Stimulated activated naive CD4-positive, alpha-beta T cell treated with Interleukin-2 at 50 U/mL for 16 hours (primary cell): ENCODE measurements around the gene VTCN1.

Experiments used
- DNase-seq: peaks from one replicate; lab custom pipeline; 2025; lab: John Stamatoyannopoulos, UW

The VTCN1 gene

GRCh38 chr1:117208580-117208979 lies 2.1 kb downstream of the VTCN1 start:
- no peak for DNase-seq

- DNase-seq: no peak
Observed at GRCh38 chr1:117205368-117205767, 5.4 kb downstream of the VTCN1 start.

- no peak for DNase-seq
Observed at GRCh38 chr1:117201808-117202207, 8.9 kb downstream of the VTCN1 start.

GRCh38 chr1:117198097-117198496 lies 12.6 kb downstream of the VTCN1 start:
- DNase-seq: no peak

GRCh38 chr1:117189726-117190125 lies 21.0 kb downstream of the VTCN1 start:
- DNase-seq: no peak

- no peak for DNase-seq
Observed at GRCh38 chr1:117188816-117189437, 21.8 kb downstream of the VTCN1 start.

- DNase-seq: no peak
Observed at GRCh38 chr1:117188170-117188815, 22.4 kb downstream of the VTCN1 start.

- no peak for DNase-seq
Observed at GRCh38 chr1:117183112-117183511, 27.6 kb downstream of the VTCN1 start.

- DNase-seq: no peak
Observed at GRCh38 chr1:117182319-117182718, 28.4 kb downstream of the VTCN1 start.

- no peak for DNase-seq
Observed at GRCh38 chr1:117181630-117182041, 29.1 kb downstream of the VTCN1 start.

- DNase-seq: no peak
Observed at GRCh38 chr1:117180147-117180967, 30.4 kb downstream of the VTCN1 start.

GRCh38 chr1:117179471-117179870 lies 31.3 kb downstream of the VTCN1 start:
- no peak for DNase-seq

- DNase-seq: no peak
Observed at GRCh38 chr1:117178756-117179155, 32.0 kb downstream of the VTCN1 start.

- no peak for DNase-seq
Observed at GRCh38 chr1:117177376-117177775, 33.4 kb downstream of the VTCN1 start.

- no peak for DNase-seq
Observed at GRCh38 chr1:117176579-117176978, 34.1 kb downstream of the VTCN1 start.

- no peak for DNase-seq
Observed at GRCh38 chr1:117174851-117175250, 35.9 kb downstream of the VTCN1 start.

GRCh38 chr1:117173691-117174090 lies 37.0 kb downstream of the VTCN1 start:
- DNase-seq: no peak

- no peak for DNase-seq
Observed at GRCh38 chr1:117173006-117173405, 37.7 kb downstream of the VTCN1 start.

- no peak for DNase-seq
Observed at GRCh38 chr1:117171900-117172511, 38.7 kb downstream of the VTCN1 start.

- no peak for DNase-seq
Observed at GRCh38 chr1:117169871-117170596, 40.7 kb downstream of the VTCN1 start.

GRCh38 chr1:117167402-117167801 lies 43.3 kb downstream of the VTCN1 start:
- no peak for DNase-seq

- no peak for DNase-seq
Observed at GRCh38 chr1:117166076-117166475, 44.7 kb downstream of the VTCN1 start.
